Uterus (tissue), 2 donors: ENCODE results near the gene JMJD6.

ENCODE experiments used
- CTCF ChIP-seq, 4 experiments: fragments of 200-600 bp in 2 of 4; fragments of 450-650 bp in 2 of 4; sonication (generic) in 2 of 4; IDR thresholded peaks; one replicate each; pipeline ENCODE4 v1.5.1; 2016 to 2019; ENCODE audit warnings: antibody characterized with exemption in 4 of 4, mild to moderate bottlenecking in 2 of 4, moderate library complexity in 1 of 4
- POLR2A ChIP-seq, 2 donors: fragments of 450-650 bp; IDR thresholded peaks; one replicate each; pipeline ENCODE4 v1.6.1; 2016; ENCODE audit warnings: antibody characterized with exemption in 2 of 2, mild to moderate bottlenecking in 1 of 2, moderate library complexity in 1 of 2

DNA sequence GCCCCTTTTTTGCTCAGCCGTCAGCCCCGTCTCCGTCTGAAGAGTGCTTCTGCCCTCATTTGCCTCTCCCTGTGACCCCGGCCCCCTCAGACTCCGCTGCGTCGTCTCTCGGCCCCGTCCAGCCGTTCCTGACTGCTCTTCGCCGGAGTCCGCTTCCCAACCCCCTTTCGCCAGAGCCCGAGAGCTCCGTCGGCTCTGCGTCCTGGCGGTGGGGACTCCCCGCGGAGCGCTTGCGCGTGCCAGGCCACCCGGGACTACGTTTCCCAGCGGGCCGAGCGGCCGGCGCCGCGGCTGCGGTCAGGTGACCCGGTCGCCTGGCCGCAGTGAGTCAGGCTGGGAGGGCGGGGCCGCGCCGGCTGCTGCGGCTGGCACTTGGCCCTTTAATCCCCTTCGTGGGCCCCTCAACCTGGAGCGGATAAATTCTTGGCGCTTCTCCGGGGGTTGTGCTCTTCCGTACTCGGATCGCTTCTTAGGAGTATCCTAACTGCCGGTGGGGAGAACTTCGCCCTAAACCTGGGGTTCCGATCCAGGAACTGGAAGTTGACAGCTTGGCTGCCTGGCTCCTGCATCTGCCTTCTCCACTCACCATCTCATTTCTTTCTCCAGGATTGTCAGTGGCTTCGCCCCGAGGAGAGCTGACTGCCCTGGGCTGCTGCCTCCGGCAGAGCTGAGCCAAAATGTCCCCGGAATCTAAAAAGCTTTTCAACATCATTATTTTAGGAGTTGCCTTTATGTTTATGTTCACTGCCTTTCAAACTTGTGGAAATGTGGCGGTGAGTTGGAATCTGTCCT lies 11.5 kb upstream of the JMJD6 start, which contains the start of gene MFSD11:
- TF ChIP-seq CTCF (IDR thresholded peaks at IDR 0.05) (peak in 1 of 4 experiments; percentile 12), POLR2A (IDR thresholded peaks at IDR 0.05) (peak; percentile 49 to 50)
